HG03565 (cell line): ENCODE data around the gene XYLB.
"Not testable (repeated sequence)": the region's sequence is repeated elsewhere in the genome, so short reads cannot be mapped to it uniquely, and the experiment has no call there.

ENCODE experiments used
- ATAC-seq: cut with Tn5 transposase; IDR thresholded peaks from one replicate; pipeline ENCODE4 v1.9.1; 2021; ENCODE audit warnings: mild to moderate bottlenecking, moderate library complexity; ENCODE audit not compliant: unreplicated experiment

XYLB gene

DNA sequence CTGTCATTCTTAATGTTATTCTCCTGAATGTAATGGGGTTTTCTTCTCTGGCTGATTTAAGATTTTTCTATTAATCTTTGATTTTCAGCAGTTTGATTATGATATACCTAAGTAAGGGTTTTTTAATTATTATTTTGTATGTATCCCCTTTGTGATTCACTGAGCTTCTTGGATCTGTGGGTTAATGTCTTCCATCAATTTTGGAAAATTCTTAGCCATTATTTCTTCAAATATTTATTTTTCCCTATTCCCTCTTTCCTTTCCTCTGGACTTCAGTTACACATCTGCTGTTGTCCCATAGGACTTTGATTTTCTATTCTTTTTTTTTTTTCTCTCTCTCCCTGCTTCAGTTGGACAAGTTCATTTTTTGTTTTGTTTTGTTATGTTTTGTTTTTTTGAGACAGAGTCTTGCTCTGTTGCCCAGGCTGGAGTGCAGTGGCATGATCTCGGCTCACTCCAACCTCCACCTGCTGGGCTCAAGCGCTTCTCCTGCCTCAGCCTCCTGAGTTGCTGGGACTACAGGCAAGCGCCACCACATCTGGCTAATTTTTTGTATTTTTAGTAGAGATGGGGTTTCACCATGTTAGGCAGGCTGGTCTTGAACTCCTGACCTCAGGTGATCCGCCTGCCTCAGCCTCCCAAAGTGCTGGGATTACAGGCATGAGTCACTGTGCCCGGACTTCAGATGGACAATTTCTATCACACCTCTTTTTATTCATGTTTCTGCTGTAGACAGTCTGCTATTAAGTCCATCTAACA is 40.6 kb downstream of the XYLB start:
- no peak for ATAC-seq

DNA sequence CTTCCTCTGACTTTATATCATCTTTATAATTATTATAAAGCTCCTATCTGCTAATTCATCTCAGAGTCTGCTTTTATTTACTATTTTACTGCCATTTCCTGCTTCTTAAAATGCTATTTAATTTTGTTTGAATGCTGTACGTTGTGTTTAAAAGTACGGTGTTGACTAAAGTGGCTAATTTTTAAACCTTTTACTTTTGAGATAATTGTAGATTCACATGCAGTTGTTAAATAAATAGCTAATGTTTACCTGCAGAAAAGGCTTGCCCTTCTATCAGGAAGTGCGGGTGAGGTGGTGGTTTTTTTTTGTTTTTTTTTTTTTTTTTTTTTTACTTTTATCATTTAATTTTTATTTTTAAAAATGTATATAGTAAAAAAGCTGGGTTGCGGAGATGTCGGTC is 41.3 kb downstream of the XYLB start:
- no peak for ATAC-seq

DNA sequence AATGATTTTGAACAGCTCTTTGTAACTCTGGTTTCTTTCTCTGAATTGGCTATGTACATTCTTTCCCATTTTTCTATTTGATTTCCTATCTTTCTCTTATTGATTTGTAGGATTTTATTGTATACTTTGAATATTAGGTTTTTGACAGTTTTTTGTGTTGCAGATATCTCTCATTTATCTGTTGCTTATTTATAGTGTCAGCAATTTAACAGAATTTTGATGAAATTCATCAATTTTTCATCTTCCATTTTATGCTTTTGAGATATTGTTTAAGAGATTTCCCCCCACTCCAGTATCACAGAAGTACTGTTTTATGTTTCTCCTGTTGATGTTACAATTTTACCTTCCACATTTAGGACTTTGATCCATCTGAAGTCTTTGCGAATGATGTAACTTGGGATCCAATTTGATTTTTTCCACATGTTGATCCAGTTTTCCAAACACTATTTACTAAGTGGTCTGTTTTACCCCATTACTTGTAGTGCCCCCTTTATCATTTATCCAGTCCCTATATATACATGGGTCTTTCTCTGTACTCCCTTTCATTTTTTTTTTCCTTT is 46.1 kb downstream of the XYLB start:
- ATAC-seq: no peak

DNA sequence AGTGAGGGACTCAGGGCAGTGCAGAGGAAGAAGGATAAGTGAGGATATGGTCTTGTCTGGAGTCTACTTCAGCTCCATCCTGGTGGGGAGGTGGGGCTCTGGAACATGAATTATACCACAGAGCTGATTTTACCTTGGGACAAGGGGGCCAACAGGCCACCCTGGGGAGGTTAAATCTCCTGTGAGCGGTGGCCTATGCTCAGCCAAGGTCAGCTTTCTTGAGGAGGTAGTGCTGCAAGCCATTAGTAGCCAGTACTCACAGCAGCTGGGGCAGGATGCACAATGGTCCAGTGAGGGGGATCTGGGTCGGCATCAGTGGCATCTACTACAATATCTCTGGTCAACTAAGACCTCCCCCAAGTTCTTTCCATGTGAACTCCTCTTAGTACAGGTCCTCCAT is 49.7 kb downstream of the XYLB start:
- no peak for ATAC-seq

DNA sequence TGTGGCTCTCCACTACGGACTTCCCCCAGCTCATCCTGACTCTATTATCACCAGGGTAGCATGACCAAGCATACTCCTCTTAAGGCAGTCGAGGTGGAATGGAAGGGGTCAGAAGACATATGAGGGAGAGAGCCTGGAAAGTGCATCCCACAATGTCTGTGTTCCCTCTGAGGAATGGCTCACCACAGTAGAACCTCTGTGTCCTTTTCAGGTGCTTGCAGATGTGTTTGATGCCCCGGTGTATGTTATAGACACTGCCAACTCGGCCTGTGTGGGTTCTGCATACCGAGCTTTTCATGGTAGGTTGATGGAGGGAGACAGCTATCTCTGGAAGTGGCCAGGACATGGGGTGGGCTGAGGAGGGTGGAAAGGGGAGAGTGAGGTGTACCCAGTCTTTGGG is 50.3 kb downstream of the XYLB start:
- ATAC-seq: no peak

DNA sequence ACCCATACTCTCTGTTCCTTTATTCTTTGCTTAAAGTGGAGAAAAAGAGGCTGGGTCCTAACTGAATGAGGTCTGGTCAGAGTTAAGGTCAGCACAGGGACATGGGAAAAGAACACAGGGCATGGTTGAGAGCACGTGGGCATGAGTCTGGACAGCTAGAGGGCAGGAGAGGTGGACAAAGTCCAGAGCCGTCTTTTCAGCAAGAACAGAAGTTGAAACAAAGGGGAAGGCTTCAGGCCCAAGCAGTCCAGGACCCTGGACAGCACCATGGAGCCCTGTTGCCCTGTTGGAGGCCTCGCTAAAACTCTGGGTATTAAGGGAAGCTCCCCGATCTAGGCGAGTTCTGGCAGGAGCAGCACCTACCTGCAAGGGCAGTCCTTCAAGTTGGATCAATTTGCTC is 50.7 kb downstream of the XYLB start:
- no peak for ATAC-seq

DNA sequence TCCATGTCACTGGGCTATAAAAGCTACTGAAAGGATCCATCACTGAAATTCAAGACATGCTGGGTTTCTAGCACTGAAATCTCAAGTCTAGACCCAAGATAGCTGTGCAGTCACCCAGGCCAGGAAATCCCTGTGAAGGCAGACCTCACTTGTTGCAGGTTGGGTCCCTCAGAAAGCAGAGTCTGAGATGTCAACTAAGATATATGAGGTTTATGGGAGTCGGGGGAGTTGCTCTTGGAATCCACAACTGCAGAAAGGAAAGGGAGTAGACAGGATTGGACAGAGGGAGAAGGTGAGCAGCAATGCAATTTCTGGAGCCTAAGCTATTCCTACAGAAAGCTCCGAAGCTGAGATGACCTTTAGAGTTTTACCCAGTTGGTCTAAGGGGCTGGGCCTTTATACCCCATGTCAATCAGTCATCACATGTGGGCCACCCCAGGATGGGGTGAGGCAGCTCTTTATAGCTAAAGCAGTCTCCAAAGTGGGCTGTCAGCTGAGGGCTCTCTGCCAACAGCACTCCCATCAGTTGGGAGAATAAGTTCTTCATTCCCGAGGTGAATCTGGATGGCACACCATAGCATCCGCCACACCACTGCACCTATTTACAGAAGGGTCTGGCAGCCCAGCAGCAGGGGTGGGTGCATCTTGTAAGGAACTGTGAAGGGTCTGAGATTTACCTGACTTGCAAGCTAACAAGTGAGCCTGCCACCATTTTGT is 54.8 kb downstream of the XYLB start:
- ATAC-seq: no peak

DNA sequence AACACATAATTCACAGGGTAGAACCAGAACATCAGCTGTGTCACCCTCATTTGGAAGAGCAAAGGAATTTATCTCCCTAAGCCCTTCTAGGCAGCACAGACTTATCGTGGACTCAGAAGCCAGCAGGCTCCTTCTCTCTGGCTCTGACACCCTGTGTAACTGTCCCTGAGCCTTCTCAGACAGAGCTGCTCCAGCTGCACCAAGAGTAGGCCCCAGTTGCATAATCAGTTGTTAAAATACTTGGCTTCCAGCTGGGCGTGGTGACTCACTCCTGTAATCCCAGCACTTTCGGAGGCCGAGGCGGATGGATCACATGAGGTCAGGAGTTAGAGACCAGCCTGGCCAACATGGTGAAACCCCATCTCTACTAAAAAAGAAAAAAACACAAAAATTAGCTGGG is 57.7 kb downstream of the XYLB start:
- no peak for ATAC-seq

DNA sequence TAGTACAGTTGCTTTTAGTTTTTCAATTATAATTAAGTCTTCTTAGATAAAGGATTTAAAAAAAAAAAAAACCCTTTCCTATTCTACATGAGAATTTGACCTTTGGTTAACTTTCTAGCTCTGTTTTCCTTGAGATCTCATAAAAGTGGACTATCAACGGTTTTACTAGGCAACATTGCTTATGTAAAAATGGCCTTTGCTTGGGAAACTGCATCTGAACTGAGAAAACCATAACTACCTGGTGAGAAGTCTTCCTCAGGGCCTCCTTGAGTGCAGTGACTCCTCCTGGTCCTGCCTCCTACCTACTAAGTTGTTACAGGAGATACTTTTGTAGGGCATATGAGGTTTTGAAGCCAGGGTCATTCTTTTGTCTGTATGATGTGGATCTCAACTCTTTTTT is 65.0 kb downstream of the XYLB start:
- no peak for ATAC-seq

DNA sequence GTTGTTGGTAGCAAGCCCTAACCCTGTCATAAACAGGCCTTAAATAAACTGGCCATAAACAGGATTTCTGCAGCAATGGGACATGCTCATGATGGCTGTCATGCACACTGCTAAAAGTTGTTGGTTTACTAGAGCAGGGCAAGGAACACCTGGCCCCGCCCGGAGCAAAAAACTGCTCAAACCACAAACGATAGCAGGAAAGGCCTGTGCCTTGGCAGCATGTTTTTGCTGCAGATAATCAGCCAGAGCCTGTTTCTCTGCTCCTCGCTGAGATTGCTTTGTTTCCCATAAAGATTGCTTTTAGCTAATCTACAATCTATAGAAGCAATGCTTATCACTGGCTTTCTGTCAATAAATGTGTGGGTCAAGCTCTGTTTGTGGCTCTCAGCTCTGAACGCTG is 74.2 kb downstream of the XYLB start:
- not testable (repeated sequence) for ATAC-seq

DNA sequence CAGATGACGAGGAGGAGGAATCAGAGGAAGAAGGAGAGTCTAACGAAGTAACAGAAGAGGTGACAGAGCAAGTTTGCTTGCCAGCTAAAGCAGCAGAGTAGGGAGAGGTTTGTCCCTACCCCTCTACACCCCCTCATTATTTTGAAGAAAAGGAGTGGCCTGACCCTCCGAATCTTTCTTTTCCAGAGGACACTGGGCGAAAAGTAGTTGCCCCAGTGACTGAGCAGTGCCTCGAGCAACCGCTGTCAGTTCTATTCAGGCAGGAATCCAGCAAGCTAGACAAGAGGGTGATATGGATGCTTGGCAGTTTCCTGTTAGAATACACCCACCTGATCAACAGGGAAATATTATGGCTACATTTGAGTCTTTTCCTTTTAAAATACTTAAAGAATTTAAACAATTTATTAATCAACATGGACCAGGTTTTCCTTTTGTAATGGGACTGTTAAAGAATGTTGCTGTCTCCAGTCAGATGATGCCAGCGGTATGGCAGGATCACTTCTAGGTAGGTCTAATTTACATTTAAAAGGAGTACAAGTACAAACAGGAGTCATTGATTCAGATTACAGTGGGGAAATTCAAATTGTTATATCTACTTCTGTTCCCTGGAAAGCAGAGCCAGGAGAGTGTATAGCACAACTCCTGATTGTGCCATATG is 75.2 kb downstream of the XYLB start:
- ATAC-seq: no peak

DNA sequence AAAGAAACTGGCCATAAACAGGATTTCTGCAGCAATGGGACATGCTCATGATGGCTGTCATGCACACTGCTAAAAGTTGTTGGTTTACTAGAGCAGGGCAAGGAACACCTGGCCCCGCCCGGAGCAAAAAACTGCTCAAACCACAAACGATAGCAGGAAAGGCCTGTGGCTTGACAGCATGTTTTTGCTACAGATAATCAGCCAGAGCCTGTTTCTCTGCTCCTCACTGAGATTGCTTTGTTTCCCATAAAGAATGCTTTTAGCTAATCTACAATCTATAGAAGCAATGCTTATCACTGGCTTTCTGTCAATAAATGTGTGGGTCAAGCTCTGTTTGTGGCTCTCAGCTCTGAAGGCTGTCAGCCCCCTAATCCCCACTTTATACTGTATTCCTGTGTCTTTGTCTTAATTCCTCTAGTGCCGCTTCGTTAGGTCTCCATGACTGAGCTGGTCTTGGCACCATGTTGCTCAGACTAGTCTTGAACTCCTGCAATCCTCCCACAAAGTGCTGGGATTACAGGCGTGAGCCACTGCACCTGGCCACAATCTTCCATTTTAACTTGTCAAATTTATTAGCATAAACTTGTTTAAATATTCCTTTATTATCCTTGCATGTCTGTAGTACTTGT is 80.3 kb downstream of the XYLB start:
- not testable (repeated sequence) for ATAC-seq

DNA sequence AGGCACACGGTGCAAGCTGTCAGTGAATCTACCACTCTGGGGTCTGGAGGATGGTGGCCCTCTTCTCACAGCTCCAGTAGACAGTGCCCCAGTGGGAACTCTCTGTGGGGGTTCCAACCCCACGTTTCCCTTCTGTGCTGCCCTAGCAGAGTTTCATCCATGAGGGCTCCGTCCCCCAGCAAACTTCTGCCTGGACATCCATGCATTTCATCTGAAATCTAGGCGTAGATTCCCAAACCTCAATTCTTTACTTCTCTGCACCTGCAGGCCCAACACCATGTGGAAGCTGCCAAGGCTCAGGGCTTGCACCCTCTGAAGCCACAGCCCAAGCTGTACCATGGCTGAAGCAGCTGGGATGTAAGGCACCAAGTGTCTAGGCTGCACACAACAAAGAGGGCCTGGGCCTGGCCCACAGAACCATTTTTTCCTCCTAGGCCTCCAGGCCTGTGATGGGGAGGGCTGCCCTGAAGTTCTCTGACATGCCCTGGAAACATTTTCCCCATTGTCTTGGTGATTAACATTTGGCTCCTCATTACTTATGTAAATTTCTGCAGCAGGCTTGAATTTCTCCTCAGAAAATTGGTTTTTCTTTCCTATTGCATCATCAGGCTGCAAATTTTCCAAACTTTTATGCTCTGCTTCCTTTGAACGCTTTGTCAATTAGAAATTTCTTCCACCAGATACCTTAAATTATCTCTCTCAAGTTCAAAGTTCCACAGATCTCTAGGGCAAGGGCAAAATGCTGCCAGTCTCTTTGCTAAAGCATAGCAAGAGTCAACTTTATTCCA is 86.5 kb downstream of the XYLB start:
- ATAC-seq: not testable (repeated sequence)

DNA sequence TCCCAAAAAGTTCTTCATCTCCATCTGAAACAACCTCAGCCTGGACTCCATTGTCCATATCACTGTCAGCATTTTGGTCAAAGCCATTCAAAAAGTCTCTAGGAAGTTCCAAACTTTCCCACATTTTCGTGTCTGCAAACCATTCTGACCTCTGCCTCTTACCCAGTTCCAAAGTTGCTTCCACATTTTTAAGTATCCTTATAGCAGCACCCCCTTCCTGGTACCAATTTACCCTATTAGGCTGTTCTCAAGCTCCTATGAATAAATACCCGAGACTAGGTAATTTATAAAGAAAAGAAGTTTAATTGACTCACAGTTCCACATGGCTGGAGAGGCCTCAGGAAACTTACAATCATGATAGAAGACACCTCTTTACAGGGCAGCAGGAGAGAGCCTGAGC is 87.1 kb downstream of the XYLB start:
- ATAC-seq: not testable (repeated sequence)

DNA sequence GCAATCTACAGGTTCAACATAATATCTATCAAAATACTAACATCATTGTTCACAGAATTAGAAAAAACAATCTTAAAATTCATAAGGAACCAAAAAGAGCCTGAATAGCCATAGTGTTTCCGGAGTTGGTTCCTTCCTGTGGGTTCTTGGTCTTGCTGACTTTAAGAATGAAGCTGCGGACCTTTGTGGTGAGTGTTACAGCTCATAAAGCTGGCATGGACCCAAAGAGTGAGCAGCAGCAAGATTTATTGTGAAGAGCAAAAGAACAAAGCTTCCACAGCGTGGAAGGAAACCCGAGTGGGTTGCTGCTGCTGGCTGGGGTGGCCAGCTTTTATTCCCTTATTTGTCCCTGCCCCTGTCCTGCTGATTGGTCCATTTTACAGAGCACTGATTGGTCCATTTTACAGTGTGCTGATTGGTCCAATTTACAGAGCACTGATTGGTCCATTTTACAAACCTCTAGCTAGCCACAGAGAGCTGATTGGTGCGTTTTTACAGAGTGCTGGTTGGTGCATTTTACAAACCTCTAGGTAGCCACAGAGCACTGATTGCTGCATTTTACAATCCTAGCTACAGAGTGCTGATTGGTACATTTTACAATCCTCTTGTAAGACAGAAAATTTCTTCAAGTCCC is 92.0 kb downstream of the XYLB start:
- ATAC-seq: not testable (repeated sequence)

DNA sequence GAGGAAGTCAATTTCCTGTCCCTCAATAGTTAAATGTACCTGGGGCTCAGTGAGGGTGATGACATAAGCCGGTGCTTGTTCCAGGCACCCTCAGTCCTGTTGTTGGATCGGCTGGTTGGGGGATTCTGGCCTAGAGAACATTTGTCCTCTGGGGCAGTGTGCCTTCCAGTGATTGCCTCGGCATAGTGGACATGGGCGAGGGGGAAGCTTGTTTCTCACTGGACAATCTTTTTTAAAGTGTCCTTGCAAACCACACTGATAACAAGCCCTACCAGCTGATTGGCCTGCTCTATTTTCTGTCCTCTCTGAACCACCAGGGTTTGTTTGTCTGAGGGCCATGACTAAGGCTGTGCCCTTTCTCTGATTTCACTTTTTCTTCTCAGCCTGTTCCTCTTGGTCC is 96.6 kb downstream of the XYLB start:
- ATAC-seq: not testable (repeated sequence)

DNA sequence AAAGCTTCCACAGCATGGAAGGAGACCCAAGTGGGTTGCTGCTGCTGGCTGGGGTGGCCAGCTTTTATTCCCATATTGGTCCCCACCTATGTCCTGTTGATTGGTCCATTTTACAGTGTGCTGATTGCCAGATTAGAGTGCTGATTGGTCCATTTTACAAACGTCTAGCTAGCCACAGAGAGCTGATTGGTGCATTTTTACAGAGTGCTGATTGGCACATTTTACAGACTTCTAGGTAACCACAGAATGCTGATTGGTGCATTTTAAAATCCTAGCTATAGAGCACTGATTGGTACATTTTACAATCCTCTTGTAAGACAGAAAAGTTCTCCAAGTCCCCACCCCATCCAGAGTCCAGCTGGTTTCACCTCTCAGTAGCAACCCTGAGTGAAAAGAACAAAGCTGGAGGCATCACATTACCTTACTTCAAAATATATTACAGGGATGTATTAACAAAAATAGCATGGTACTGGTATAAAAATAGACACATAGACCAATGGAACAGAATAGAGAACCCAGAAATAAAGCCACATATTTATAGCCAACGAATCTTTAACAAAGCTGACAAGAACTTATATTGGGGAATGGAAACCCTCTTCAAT is 99.6 kb downstream of the XYLB start:
- ATAC-seq: no peak

DNA sequence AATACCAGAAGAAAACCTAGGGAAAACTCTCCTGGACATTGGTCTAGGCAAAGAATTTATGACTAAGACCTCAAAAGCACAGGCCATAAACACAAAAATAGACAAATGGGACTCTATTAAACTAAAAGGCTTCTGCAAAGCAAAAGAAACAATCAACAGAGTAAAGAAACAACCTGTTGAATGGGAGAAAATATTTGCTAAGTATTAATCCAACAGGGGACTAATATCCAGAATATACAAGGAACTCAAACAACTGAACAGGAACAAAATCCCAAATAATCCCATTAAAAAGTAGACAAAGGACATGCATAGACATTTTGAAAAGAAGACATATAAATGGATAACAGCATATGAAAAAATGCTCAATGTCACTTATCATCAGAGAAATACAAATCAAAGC is 100.2 kb downstream of the XYLB start:
- ATAC-seq: no peak

DNA sequence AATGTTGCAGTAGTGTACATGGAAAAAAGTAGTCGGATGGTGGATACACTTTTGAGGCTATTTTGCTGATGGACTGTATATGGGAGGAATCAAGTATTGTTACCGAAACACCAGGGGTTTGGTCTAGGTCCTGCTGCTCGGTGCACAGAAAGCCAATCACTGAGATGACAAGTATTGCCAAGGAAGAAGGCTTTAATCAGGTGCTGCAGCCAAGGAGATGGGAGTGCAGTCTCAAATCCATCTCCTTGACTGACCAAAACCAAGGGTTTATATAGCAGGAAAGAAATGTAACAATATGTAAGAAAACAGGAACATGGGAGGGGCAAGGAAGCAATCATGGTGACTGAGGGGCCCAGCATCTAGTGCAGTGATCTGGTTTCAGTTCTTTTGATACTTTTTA is 104.3 kb downstream of the XYLB start:
- no peak for ATAC-seq
